Activated gamma-delta T cell treated with Interleukin-2 at 50 U/mL for 16 hours (primary cell): ENCODE results near the gene ST6GALNAC3.
"Not testable (repeated sequence)": the region's sequence is repeated elsewhere in the genome, so short reads cannot be mapped to it uniquely, and the experiment has no call there.

Source experiments
- DNase-seq: peaks from one replicate; pipeline ENCODE4 v3.0.0-alpha.2; 2020

The ST6GALNAC3 gene

DNA sequence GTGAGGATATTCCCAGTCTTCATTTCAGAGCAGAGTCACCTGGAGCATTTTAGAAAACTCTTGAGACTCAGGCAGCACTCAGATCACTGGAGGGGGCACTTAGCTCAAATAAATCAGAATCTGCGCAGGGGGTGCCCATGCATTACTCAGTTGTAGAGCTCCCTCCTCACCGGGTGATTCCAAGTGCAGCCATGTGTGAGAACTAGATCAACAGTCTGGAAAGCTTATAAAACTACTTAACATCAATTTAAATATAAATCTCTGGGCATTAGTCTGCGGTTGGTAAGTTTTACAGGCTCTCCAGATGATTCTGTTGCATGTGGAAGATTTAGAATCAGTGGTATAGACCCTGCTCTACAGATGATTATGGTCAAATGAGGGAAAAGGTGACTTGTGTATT lies 128.6 kb downstream of the ST6GALNAC3 start:
- DNase-seq: no peak

DNA sequence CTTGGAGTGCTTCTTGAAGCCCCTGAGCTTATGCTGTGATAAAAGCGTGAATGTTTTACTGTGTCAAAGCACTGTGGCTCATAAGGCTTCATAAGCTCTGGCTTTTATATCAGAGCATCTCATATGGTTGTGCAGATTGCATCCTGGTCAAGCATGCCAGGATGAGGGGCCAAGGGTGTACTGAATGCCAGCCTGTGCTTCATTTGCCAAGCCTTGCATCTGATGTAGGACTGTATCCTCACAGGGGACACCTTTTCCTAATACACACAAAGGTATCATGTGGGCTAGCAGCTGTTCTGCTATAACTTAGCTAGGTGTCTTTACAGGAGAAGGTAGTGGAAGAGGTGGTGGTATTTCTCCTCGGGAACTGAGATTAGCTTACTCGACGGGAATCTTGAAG lies 134.7 kb downstream of the ST6GALNAC3 start:
- DNase-seq: no peak

DNA sequence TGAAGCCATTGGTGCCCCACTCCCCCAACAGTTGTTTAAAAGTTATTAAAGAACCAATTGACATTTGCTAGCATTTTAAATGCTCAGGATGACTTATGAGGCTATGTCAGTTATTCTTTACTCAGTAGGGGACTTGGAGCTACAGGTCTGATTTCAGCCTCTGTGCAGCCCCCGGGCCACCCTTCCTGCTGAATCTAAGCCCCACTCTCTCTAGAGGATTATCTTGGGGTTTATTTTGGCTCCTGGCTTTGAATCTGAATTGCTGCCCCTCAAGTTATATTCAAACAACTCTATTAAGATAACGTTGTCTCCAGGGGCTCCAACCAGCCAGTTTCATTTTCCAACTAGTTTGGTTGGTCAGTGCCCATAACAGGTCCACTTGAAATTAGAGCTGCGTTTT lies 135.1 kb downstream of the ST6GALNAC3 start:
- no peak for DNase-seq

DNA sequence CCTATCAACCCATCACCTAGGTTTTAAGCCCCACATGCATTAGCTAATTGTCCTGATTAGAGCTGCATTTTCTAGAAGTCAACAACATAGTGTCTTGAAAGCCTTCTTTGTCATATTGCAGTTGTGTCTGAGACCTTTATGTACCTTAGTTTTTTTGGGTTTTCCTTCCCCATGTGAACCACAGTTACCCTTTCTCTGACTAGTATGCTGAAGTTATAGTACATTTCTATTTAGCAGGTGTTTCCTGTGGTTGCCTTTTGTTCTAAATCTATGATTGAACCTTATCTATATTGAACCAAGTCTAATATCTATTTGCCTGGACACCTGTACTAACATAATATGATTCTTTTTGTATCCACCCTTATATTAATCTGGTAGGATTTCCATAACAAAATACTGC lies 135.6 kb downstream of the ST6GALNAC3 start:
- DNase-seq: no peak

DNA sequence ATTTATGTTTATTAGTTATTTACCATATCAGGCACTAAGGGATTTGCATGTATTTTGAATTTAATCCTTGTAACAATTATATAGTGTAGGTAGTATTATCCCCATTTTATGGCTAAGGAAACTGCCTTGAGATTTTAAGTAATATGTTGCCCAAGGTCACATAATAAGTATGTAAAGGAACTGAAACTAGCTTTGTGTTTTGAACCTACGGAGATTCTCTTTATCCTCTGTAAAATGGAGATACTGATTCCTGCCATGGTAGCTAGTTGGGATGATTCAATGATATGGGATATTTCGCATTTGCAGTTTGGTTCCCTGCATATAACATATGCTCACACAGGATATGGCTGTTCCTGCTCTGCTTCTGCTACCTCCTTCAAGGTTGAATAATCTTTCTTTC lies 144.3 kb downstream of the ST6GALNAC3 start:
- no peak for DNase-seq

DNA sequence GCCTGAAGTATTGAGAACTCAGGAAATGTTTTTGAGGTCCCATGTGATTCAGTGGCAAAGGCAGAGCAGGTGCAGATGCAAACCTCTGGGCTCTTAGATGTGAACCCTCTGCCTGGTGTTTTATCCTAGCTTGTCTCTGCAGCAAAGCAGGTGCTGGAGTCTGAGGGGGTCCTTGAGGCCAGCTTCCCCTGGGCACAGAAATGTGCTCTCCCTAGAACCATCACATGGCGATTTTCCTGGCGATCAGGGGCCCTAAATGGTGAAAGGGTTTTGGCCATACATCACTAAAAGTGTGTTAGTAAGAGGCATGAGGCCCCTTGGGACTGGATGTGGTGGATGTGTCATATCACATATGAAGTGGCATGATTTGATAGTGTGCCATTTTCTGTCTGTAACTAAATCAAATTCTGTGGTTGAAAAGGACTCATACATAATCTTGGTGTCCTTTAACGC lies 144.8 kb downstream of the ST6GALNAC3 start:
- no peak for DNase-seq

DNA sequence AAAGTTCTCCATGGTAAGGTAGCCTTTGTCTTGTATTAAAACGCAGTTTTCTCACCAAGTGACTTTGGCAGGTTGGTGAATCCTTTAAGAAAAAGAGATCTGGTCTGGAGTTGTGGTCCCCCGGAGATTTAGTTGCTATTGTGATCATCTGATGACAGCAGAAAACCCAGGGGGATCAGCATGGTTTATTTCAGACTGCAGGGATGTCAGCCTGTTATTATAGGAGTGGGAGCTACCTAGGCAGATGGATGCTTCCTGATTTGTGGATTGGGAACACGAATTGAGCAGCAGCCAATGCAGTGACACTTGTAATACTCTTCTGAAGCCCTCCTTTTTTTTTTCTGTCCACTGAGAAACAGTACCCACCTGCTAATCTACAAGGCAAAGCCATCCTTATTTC lies 150.2 kb downstream of the ST6GALNAC3 start:
- no peak for DNase-seq

DNA sequence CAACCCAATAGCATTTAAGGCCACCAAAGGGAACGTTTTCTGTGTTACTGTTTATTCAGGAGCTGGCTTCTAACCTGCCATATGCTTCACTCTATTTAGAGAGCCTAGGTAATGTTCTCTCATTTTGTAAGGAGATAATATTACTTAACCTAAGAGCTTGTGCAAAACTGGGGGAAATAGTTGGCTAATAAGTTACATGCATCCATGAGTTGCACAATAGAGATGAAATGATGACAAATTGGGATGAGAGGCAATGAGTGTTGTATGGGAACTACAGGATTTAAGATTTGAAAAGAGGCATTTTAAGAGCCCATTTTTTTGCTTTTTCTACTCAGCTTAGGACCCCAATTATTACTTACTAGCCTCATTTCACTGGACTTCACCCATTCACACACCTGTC lies 151.0 kb downstream of the ST6GALNAC3 start:
- DNase-seq: no peak

DNA sequence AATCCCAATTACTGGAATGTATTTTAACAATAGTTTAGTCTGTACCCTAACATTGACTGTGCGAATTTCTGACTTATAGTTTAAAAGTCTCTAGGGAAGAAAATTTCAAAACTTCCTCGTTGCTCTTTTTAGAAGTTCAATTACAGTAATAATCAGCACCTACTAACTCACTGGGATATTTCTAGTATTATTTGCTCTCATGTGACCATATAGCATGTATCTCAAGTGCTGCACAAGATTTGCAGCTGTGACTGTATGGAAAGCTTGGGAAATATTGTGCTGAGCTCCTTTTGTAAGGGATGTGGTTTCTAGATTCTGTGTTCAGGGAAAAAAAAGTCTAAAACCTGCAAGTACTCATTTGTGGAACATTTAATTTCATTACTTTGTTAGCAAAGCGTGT lies 153.1 kb downstream of the ST6GALNAC3 start:
- no peak for DNase-seq

DNA sequence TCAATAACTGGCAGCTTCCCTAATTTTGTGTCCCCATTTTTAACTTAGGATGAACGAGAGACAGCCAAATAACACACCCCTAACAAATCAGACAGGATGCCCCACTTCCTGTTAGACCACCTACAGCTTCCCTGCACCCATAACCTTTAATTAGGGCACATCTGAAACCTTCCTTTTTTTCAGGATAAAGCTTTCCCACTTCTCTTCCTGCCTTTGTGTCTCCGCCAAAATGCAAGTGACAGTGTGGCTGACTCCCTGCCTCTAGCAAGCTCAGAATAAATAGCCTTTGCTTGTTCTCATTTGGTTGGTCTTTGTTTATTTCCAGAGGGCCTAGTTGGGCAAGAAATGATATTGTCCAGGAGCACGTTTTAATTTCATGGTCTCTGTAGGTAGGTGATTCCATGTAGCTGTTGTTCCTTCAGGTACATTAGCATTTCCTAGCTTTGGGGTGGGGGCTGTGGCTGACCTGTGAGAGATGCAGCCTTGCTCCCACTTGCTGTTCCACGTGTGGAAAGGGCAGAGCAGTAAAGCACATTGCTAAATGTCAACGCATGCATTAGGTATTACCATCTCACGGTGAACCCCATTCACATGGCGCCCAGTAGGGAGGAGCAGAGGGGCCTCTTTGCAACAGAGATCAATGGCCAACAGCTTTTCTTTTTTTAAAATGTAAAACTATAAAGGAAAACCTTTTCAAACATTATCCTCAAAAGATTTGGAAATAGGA lies 154.9 kb downstream of the ST6GALNAC3 start:
- DNase-seq: no peak

DNA sequence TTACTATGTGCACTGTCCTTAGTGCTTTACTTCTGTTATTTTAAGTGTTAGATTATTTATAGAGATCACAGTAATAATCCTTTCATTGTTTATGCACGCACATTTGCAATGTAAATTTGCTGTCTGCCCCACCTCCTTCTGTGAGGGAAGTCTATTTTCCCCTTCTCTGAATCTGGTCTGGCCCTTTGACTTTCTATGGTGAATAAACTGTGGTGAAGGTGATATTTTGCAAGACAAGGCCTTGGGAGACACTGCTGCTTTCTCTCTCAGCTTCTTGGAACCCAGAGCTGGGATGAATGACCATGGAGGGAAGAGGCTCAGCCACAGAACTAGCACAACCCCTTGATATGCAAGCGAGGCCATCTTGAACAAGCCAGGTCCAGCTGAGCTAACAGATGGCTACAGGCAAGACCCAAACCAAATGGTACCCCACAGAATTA lies 156.3 kb downstream of the ST6GALNAC3 start:
- no peak for DNase-seq

DNA sequence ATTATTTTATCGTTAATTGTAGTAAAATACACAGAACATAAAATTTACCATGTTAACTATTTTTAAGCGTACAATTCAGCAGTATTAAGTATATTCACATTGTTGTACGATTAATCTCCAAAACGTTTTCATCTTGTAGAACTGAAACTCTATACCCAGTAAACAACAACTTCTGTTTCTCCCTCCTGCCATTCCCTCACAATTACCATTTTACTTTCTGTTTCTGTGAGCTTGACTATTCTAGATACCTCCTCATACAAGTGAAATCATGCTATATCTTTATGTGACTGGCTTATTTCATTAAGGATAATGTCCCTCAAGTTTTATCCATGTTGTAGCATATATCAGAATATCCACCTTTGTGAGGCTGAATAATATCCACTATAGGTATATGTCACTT lies 156.8 kb downstream of the ST6GALNAC3 start:
- no peak for DNase-seq

DNA sequence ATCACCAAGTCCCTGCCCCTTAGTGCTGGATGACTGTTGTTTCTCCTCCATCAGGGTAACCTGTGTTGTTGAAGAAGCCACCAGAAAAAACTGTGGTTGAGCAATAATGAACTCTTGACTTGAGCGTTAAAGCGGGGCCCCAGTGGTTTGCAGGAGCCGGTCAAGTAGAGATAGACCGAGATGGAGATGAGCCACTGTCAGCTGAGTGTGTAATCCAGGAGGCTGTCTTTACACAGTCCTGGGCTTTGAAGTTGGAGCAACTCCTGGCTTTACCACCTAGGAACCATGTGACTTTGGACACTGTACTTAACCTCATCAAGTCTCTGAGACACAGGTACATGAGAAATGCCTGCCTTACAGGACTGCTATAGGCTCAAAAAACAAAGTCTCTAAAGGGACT lies 158.1 kb downstream of the ST6GALNAC3 start:
- DNase-seq: no peak

DNA sequence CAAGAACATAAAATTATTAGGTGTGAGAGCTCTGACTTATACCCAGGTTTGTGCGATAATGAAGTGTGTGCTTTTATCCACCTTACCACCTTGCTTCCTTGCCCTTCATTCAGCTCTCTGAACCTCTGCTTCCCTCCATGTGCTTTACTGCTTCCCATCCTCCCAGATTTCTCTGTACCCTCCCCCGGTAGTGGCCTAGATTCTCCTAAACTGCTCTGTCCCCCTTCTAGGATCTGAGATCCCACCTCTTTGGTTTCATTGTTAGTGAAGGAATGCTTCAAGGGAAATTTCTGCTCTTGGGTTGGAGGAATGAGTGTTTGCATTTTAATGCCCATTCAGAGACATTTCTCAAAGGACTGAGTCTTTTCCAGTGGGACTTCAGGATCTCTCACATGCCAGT lies 159.5 kb downstream of the ST6GALNAC3 start:
- DNase-seq: no peak

DNA sequence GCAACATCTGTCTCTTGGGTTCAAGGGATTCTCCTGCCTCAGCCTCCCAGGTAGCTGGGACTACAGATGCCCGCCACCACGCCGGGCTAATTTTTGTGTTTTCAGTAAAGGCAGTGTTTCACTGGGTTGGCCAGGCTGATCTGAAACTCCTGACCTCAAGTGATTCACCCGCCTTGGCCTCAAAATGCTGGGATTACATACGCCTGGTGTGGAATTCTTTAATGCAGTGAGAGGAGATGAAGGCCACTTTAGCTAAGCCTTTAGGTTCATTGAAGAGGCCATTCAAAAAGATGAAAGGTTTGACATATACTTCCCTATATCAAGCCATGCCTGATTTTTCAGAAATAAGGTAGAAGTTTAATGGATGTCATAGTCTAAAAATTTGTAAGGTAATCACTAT lies 162.7 kb downstream of the ST6GALNAC3 start:
- DNase-seq: no peak

DNA sequence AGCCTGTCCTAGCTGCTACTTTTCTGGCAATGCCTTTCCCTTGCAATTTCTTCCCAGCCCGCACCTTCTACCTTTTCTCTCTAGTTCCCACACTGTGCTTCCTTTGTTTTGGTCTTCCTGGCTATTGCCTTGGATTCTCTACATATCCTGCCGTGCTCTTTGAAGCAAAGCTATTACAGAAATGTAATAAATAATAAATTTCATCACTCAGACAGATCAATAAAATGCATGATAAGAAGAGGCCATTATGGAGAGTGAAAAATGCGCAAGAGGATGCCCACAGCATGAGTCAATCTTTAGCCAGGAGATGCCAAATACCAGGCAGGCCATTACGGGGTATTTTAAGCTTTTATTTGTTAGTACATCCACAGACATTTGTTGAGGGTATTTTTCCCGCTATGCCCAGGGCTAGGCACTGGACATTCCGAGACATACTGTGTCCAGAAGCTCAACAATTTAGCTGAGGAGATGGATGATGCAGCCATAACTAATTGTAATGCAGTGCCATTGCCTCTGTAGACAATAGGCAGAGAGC lies 163.6 kb downstream of the ST6GALNAC3 start:
- DNase-seq: no peak

DNA sequence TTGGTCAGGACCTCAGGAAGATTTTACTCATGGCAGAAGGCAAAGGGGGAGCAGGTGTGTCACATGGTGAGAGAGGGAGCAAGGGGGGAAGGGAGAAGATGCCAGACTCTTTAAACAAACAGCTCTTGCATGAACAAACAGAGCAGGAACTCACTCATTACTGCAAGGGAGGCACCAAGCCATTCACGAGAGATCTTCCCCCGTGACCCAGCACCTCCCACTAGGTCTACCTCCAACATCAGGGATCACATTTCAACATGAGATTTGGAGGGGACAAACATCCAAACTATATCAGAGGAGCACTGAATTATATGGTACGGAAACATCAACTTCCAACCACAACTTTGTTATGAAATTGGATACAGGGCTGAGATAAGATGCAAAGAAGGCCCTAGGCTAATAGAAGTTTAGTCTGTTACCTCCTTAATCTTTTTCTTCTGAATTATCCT lies 164.9 kb downstream of the ST6GALNAC3 start:
- no peak for DNase-seq

DNA sequence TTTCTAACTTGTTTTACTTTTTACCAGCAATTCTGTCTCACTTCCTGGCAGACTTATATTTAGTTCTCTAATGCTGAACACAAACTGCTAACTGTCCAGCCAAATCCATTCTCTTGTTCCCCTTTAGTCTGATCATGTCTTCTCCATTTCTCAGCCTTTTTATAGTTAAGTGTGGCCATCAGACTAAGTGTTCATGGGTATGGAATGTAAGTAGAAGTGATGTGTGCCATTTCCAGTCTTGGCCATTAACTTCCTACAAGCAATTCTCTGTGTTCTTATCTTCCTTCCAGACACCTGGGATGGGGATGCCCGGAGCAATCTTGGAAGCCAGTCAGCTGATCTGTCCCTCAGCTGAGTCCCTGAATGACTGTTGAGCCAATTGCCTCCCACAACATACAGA lies 165.8 kb downstream of the ST6GALNAC3 start:
- DNase-seq: no peak

DNA sequence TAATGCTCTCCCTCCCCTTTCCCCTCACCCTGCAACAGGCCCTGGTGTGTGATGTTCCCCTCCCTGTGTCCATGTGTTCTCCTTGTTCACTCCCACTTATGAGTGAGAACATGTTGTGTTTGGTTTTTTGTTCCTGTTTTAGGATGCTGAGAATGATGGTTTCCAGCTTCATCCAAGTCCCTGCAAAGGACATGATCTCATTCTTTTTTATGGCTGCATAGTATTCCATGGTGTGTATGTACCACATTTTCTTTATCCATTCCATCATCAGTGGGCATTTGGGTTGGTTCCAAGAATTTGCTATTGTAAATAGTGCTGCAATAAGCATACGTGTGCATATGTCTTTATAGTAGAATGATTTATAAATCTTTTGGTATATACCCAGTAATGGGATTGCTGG lies 168.0 kb downstream of the ST6GALNAC3 start:
- DNase-seq: not testable (repeated sequence)

DNA sequence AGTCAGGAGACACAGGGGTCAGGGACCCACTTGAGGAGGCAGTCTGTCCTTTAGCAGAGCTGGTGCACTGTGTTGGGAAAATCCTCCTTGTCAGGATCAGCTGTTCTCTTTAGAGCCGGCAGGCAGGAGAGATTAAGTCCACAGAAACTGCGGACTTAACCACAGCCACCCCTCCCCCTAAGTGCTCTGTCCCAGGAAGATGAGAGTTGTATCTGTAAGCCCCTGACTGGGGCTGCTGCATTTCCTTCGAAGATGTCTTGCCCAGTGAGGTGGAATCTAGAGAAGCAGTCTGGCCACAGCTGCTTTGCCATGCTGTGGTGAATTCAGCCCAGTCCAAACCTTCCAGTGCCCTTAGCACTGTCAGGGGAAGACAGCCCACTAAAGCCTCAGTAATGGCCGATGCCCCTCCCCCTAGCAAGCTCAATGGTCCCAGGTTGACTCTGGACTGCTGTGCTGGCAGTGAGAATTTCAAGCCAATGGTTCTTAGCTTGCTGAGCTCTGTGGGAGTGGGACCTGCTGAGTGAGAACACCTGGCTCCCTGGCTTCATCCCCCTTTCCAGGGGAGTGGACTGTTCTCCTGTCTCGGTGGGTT lies 172.8 kb downstream of the ST6GALNAC3 start:
- no peak for DNase-seq

DNA sequence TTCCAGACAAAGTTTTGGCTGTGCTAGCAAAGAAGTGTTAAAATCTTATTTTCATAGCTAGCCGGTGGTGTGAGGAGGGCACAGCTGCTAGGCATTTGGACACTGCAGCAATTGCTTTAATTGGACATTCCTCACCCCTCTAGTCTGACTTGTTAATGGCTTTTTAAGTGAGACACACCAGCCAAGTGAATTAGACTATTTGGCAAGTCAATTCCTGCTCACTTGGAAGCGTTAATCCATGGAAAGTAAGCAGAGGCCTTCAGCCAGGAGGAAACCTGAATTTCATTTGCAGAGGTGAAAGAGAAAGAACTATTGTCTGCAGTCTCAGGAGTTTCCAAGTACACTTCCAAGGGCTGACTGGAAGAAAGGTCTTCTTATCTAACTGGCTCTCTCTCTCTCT lies 175.7 kb downstream of the ST6GALNAC3 start:
- no peak for DNase-seq

DNA sequence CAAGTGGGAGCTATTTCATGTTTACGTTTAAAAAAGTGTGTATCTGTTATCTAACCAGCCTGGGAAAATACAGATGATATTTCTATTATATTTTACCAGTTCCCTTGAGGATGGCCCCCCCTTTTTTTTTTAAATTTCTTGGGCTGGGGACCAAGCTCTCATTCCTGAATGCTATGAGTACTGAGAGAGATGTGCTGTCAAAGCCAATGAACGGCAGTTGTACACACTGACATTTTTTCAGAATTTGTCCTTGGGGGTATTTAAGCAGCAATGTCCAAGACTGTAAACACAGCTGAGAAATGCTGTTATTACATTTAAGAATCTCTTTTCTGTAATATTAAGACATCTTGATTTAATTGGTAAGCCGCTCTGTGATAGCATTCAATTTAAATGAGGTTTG lies 177.9 kb downstream of the ST6GALNAC3 start:
- DNase-seq: no peak

DNA sequence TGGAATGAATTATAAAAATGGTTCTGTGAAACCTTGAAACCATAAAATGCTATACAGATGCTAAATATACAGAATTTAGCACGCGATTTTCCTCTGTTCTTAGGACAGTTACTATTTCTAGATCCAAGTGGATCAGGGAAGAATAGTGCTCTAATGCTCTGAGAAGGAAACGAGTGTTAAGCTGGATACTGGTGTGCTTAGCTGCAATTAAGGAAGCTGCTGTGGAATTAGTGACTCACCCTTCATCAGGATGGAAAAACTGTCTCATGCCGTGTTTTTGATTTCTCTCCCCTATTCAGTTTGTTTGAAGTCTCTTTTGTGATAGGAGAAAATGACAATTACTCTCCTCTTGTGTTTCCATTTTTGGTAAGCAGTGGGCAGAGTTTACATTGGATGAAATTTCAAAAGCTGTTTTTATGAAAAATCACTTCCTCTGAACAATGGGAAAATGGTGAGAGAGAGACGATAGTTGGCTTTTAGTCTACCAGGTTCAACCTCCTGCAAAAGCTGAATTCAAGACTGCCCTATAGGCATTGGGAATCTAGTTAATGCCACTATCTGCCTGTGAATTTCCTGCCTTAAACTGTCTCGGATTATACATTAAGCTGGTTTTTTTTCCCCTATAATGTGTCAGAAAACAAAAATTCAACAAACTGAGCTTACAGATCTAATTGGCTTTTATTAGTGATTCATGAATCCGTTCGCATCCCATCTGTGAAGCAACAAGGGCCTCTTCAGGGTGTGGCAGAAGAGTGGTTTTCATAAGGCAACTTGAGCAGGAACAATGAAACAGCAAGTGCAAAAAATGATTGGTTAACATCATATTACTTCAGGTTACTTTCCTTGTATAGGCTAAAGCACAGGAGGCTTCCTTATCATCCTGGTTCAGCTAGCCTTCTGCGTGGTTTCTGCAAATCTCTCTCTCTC lies 179.8 kb downstream of the ST6GALNAC3 start:
- no peak for DNase-seq
